Stimulated activated CD4-positive, alpha-beta T cell treated with anti-CD3 and anti-CD28 coated beads, Interleukin-4, amount 100 ng/mL, for 1 hour (primary cell): ENCODE measurements around the gene SLC6A19.

Experiments used
- DNase-seq: peaks from one replicate; pipeline ENCODE4 v3.0.0-alpha.2; 2020

The SLC6A19 gene

GRCh38 chr5:1211701-1212100, 10.3 kb downstream of the SLC6A19 start:
- DNase-seq = no peak

DNA sequence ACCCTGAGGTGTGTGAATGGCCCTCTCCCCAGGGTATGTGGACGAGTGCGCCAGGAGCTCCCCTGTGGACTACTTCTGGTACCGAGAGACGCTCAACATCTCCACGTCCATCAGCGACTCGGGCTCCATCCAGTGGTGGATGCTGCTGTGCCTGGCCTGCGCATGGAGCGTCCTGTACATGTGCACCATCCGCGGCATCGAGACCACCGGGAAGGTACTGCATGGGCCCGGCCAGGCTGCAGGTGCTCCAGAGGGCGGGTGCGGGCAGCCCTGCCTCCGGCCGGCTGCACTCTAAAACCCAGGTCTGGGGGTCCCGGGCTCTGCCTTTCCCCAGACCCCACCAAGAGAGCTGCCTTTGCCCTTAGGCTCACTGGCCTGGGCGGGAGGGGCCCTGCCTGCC, 10.9 kb downstream of the SLC6A19 start:
- no peak for DNase-seq

DNA sequence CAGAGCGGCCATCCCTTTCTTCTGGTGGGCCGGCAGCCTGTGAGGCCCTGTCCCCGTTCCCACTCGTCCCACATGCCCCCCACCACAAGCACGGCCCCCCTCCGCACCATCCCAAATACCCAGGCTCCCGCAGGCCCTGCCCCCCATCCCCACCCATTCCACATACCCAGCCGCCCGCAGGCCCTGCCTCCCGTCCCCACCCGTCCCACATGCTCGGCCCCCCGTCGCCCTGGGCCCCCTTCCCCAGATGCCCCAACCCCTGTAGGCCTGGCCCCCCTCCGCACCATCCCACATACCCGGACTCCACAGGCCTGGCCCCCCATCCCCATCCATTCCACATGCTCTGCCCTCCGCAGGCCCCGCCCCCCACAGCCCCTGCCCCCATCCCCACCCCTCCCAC, 11.5 kb downstream of the SLC6A19 start:
- DNase-seq = no peak

DNA sequence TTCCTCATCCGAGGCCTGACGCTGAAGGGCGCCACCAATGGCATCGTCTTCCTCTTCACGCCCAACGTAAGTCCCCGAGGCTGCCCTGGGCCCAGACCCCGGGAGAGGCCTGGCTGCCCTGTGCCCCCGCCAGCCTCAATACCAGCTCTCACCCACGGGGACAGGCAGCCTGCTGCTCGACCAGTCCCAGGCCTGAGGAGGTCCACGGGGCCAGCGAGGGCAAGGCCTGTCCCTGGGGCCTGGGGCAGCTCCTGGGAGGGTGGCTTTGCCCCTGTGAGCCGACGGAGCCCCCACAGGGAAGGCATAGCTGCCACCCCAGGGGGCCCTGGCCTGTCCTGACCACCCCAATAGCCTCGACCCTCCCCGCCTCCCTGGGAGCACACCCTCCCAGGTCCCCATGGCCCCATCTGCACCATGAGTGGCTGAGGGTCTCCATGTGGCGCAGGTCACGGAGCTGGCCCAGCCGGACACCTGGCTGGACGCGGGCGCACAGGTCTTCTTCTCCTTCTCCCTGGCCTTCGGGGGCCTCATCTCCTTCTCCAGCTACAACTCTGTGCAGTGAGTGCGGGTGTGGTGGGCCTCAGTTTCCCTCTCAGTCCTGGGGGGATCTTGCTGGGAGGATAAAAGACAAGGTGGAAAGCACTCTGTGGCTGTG, 12.2 kb downstream of the SLC6A19 start:
- no peak for DNase-seq

GRCh38 chr5:1214163-1214935, 13.0 kb downstream of the SLC6A19 start:
- no peak for DNase-seq

DNA sequence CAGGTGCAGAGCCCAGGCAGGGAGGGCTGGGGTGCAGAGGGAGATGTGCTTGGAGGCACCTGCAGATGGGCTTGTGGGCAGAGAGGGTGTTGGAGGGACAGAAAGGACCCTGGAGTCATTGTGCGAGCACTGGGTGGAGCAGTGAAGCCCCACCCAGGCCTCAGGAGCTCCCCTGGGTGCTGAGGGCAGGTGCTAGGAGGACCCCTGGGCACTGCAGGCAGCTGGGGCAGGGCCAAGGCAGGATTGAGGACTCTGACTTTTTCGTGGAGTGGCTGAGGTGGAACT, 13.5 kb downstream of the SLC6A19 start:
- DNase-seq = no peak

GRCh38 chr5:1215320-1216096, 14.1 kb downstream of the SLC6A19 start:
- no peak for DNase-seq

- DNase-seq = no peak
Measured at GRCh38 chr5:1216211-1216917, 15.0 kb downstream of the SLC6A19 start.

DNA sequence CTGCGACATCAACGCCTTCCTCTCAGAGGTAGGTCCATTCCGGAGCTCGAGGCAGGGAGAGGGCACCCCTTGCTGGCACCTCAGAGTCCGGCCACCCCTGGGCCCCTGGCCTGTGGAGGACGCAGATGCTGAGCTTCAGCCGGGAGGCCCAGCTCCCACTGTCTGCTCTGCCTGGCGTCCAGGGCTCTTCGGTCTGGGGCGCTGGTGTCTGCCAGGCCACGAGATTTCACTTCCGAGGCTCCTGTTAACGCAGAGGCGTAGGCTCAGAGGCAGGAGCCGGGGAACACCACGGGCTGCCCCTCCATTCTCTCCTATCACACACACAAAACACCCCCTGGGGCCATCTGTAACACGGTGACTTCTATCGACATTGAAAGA, 15.5 kb downstream of the SLC6A19 start:
- DNase-seq = no peak

DNA sequence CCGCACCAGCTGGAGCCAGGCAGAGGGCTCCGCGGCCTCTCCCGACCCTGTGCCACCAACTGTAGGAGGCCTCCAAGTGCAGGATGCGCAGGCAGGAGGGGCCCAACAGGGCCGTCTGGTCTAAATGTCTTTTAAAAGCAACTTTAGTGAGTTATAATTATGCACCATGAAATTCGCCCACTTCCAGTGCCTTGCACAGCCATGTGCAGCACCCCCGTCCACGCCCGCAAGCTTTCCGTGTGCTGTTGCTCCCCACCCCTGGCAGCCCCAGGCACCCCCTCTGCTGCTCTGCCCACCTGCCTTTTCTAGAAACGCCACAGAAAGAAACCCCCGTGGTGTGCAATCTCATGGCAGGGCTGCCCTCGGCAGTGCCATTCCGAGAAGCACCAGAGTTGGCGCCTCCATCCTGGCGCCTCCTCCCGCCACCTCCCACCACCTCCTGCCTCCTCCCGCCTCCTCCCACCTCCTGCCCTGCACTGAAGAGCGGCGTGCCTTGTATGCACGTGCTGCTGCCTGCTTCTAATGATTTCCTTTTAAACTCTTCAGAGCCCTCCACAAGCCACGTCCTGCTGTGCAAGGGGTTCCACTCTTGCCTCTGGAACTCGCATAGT, 16.3 kb downstream of the SLC6A19 start:
- no peak for DNase-seq

- no peak for DNase-seq
Measured at GRCh38 chr5:1218351-1219080, 17.1 kb downstream of the SLC6A19 start.

GRCh38 chr5:1219098-1219767, 17.8 kb downstream of the SLC6A19 start:
- no peak for DNase-seq

DNA sequence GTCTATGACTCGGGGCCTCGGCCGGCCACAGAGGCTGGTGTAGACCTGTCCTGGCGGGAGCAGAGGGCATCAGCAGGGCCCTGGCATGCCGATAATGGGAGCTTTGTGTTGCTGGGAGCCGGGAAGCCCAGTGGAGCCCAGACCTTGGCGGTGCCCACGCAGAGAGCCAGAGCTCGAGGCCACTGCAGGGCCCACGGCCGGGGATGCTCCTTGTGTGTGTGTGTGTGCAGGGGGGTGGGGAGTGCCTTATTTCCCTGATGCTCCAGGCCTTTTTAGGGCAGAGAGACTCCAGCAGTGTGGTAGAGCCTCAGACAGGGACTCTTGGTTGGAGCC, 18.3 kb downstream of the SLC6A19 start:
- no peak for DNase-seq

DNA sequence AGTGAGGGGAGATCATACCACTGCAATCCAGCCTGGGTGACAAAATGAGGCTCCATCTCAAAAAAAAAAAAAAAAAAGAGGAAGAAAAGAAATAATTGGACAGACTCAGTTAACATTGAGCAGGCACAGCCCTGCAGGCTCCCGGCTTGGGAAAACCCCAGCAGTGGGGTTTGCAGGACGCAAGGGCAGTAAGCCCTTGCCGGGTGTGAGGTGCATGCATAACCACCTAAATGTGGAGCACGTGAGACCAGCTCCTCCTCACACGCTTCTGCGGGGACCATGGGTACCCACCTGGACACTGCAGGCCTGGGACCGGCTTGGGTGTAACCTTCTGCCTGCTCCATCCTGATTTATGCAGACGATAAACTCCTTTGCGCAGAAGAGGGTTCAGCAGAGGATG, 19.0 kb downstream of the SLC6A19 start:
- no peak for DNase-seq

- DNase-seq = no peak
Measured at GRCh38 chr5:1220831-1221230, 19.4 kb downstream of the SLC6A19 start.

DNA sequence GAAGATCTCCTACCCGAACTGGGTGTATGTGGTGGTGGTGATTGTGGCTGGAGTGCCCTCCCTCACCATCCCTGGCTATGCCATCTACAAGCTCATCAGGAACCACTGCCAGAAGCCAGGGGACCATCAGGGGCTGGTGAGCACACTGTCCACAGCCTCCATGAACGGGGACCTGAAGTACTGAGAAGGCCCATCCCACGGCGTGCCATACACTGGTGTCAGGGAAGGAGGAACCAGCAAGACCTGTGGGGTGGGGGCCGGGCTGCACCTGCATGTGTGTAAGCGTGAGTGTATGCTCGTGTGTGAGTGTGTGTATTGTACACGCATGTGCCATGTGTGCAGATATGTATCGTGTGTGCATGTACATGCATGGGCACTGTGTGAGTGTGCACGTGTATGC, 20.3 kb downstream of the SLC6A19 start:
- DNase-seq = no peak

DNA sequence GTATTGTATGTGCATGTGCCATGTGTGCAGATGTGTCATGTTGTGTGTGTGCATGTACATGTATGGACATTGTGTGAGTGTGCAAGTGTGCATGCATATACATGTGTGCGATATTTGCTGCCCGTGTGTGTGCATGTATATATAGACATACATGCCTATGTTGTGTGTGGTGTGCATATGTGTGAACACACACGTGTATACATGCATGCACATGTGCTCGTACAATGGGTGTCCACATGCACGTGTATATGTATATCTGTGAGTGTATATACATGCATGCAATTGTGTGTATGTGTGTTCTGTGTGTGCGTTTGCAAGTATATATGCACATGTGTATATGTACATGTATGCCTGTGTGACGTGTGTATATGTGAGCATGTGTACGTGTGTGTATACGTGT, 20.8 kb downstream of the SLC6A19 start:
- DNase-seq = no peak

DNA sequence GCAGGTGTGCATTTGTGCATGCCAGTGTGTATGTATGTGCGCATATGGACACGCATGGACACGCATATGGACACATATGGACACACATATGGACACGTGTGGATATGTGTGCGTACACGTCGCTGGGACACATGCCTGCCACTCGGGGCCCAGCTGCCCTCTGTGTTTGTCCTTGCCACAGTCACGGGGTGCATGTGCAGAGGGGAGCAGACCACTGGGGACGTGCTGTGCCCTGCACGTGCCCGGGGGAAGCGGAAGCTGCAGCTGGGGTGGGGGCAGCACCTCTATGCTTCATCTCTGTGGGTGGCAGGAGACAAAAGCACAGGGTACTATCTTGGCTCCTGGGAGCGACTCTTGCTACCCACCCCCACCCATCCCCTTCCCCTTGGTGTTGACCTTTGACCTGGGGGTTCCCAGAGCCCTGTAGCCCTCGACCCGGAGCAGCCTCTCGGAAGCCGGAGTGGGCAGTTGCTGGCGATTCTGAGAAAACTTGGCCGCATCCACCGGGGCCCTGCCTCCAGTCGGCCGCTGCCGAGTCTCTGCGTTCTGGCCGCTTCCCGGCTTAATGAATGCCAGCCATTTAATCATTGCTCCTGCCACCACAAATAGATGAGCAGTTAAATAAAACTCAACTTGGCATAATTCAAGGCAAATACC, 21.4 kb downstream of the SLC6A19 start:
- DNase-seq = no peak

DNA sequence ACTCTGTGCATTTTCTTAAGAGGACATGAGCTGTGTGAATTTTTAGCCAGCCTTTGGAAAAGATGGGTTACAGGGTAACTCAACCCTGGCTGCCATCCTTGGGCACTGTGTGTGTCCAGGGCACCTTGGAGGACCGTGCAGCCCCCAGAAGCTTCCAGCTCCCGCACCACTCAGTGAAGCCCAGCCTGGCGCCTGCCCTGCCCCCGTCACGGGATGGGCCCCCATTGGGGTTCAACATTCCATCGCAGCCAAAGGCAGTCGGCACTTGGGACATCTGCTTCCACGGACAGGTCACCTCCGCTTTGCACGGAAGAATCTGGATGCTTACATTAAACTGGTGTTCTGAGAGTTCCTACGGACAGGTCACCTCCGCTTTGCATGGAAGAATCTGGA, 21.9 kb downstream of the SLC6A19 start:
- no peak for DNase-seq

DNA sequence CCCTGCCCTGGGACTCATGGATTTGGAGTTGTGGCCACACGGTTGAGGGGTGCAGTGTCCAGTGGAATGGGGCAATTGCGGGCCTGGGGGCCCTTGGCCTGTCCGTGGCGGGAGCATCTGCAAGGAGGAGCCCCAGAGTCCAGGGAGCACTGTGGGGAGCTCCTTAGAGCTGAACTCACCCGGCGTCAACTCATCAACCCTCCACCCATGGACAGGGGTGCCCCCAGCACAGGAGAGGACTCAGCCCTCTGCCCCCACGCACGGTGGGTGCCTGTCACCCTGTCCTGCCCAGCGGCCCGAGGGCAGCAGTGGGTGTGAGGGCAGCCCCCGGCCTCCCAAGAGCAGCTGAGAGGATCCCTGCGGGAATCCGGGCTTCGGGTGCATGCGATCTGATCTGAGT, 23.2 kb downstream of the SLC6A19 start:
- DNase-seq = no peak

DNA sequence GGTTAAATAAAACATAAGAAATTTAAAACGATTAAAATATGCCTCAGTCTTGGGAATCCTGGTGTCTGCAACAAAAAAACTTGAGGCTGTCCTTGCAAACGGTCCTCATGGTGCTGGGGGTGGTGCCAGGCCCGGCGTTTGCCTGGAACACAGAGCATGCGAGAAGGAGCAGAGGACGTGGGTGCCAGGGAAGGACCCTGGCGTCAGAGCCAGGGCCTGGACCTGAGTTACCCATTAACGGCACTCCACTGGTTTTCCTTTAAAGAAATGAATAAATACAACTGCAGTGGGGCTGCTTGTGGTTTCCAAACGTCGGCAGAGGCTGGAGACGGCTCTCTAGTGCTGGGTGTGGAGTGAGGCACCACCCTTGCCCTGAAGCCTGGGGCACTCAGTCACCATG, 23.7 kb downstream of the SLC6A19 start, which contains the start of gene SLC6A18:
Gene SLC6A18 (plus strand): TSS at position 301 of the 400 bp plus-strand sequence. CDS start 97 bp downstream, at position 398.
- no peak for DNase-seq
